RPMI7951 (cell line): ENCODE measurements around the gene AFAP1L2. TPM values are rescaled to one million over a fixed set of nuclear protein-coding genes. Genes with fewer than 3 reads are reported as not detected.
"Not testable (repeated sequence)": the region's sequence is repeated elsewhere in the genome, so short reads cannot be mapped to it uniquely, and the experiment has no call there.

ENCODE experiments used
- DNase-seq: peaks from one replicate; pipeline ENCODE4 v3.0.0-alpha.2; 2012; ENCODE audit warnings: low read depth
- total RNA-seq: library from RNA; depleted of rRNA; stranded (reverse); fragments of >200 nt; shearing (Covaris generic); gene quantifications from 2 replicates; pipeline ENCODE4 v1.2.3, GENCODE V29; 2014

AFAP1L2 gene
- total RNA-seq, 1 experiment from 2014 or later = 2.0 TPM

DNA sequence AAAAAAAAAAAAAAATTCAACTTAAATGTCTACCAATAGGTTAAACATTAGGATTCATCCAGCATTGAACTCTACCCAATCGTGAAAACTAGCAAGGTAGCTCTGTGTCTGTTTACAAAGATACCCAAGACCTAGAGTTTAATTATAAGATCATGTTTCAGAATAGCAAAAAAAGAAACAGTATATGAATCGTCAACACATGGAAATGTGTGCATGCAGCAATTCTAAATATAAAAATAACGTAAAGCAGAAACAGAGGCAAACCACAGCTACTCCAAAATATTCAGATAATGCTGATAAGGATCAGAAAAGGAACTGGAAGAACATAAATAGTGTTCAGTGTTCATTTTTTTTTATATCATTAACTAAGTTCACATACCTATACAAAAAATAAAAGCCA is 68.7 kb downstream of the AFAP1L2 start:
- no peak for DNase-seq

DNA sequence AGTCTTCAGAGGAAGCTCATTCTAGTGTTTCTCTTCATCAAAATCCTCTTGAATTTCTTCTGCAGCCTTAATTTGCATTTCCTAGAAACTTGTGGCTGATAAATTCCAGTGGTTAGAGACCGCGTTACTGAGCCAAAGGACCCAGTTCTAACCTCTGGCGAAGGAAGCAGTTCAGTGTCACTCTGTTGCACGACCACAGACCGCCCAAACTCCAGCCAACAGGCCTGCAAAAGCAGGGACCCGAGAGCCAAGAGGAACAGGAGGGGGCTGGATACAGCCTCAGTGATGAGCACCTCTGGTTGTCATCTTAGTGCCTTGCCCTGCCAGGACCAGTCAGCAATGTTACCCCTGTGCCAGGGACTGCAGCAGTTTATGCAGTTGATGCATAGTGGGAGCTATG is 70.0 kb downstream of the AFAP1L2 start:
- peak; percentile 35 for DNase-seq

DNA sequence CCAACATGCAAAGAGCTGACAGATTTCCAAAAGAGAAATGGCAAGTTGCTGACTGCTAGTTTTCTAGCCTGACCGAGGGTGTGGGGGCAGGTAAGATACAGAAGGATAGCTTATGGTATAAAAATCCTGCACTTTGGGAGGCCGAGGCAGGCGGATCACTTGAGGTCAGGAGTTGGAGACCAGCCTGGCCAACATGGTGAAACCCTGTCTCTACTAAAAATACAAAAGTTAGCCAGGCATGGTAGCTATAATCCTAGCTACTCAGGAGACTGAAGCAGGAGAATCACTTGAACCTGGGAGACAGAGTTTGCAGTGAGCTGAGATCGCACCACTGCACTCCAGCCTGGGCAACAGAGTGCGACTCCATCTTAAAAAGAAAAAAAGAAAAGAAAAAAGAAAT is 70.9 kb downstream of the AFAP1L2 start:
- not testable (repeated sequence) for DNase-seq

DNA sequence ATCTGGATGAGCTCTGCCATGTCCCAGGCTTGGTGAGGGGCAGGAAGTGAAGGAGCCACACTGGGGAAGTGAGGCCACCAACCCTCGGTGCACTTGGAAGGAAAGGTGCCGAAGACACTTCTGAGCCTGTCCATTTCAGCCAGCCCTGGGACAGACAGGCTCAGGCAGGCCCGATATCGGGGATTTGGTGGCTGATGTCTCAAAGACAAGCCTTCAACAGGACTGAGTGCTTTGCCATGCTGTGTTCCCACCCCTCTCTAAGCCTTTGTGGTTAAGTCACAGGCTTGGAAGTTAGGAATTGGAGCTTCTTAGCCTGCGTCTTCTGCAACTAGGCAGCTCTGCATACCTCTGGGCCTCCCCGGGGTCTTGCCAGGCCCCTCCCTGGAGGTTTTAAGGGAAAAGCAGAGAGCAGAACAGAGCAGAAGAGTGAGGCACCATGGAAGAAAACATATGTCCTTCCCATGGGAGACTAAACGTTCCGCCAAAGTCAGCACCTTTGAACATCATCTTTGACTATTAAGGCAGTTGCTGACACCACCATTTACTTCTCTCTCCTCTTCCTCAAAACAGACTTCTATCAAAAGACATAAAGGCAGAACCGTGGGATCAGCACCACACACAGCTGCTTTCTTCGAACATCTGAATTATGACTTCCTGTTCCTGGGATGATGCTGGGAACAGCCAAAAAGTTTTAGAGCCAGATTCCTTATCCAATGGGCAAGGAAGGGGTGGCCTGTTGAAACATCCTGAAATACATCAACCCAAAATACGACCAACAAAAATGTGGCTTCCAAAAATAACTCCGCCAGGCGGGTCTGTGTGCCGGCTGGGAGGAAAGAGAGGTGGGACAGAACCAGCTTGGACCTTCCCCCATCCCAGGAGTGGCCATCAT is 71.8 kb downstream of the AFAP1L2 start:
- no peak for DNase-seq

DNA sequence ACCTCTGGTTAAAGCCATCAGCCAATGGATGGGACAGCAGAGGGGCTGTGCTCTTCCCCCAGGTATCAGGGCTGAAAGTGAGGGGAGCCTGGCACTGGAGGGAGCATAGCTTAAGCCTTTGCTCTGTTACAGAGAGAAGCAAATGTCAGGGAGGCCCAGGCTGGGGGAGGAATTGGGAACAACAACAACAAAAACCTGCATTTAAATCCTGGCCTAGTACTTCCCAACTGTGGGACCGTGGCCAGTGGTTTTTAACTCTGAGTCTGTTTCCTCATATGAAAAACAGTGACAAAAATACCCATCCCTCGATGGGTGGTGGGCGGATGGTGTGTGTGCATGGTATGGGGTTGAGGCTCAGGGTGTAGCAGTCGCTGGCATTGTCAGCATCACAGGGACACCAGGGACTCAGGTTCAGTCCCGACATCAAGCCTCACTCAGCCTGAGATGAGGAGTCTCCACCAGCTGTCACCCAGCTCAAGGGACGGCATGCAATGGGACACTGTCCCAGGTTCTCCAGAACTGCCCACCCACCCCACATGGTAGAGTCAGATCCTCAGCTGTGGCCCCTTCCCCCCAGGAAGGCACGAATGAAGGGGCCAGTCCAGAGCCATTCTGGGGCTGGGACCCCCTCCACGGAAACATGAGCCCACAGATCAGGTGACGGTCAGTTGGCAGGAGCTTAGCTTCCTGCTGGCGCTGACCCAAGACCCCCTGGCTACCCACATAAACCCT is 74.5 kb downstream of the AFAP1L2 start:
- no peak for DNase-seq

DNA sequence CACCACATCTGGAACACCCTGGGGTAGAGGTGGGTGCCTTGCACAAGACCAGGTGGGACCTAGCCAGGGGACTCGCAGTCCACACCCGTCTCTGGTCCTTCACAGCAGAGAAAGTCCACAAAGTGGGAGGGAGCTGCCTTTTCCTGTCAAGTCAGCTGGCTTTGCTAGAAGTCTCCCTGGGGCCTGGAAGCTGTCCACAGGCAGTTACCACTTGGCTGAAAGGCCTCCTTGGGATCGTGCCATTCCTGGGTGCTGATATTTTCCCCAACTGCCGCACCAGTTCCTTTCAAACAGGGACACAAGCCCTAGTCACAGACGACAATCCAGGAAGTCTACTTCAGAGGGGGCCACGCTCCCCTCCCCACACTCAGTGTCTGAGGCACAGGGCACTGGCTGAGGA is 75.4 kb downstream of the AFAP1L2 start:
- DNase-seq = no peak

DNA sequence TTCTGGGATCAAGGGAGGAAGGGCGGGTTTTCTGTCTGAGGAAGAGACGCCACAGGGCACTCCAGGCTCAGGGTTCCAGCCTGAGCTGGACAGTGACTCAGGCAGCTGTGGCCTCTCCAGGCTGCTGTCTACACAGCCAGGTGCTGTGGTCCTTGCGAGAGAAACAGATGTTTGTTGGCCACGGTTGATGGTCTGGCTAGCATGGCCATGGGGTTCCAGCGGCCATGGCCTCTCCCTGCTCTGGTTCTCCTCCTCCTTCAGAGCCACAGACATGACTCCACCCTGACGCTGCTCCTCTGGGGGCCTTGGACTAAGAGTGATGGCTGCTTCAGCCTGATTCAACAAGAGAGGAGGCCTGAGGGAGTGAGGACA is 75.9 kb downstream of the AFAP1L2 start:
- DNase-seq = no peak

DNA sequence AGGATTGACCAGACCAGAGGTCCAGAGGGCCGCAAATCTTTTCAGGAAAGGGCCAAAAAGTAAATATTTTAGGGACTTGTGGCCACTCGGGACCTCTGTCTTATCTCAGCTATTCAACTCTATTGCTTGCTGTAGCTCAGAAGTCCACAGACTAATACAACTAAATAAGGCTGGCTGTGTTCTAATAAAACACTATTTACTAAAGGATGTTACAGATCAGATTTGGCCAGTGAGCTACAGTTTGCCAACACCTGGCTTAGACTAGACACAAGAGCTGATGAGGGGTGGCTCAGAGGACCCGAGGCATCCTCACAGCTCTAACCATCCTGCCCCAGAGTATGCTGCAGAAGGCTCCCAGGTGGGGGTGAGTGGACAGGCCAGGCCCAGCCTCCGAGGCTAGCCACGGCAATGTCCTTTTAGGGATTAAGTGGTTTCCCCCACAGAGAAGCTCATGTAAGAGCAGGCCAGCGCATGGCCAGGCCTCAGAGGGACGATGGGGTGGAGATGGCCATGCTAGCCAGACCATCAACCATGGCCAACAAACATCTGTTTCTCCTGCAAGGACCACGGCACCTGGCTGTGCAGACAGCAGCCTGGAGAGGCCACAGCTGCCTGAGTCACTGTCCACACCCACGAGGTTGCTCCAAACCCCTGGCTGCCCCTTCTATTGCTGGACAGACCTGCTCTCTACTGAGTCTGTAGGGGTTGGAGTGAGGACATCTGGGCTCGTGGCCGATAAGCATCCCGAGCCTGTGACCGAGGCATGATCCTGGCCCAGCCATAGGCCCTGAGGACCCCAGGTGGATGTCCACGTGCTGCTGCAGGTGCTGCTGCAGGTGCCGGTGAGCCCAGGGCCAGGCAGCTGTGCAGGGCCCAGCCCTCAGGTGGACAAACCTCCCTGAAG is 76.5 kb downstream of the AFAP1L2 start:
- no peak for DNase-seq

DNA sequence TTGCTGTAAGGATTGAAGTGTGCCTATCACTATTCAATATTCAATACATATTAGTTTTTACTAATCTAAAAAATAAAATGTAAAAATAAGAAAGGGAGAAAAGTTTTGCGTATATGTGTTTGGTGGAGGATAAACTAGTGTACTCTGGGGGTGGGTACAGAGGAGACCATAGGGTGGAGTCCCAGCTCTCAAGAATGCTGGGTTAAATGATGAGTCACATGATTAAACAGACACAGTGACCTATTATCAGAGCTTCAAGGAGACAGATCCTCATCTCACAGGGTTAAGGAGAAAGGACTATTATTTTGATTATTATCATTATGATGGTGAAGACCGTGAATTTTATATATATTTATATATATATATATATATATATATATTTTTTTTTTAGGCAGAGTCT is 77.5 kb downstream of the AFAP1L2 start:
- DNase-seq = no peak

DNA sequence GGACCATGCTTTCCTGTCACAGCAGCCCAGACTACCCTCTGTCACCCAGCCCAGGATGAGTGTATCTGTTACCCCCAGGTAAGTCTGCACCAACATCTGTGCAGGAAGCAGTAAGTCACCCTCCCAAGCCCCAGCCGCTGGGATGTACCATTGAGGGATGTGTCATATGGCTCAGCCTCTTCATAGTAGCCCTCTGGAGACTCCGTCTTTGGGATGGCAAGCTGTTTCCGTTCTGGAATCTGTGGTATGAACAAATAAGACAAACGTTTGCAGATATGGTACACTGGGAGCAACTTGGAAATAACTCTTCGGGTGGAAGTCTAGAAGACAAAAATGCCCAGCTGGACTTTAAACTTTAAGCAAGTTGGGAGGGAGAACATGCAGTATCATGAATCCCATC is 81.3 kb downstream of the AFAP1L2 start:
- DNase-seq = no peak

DNA sequence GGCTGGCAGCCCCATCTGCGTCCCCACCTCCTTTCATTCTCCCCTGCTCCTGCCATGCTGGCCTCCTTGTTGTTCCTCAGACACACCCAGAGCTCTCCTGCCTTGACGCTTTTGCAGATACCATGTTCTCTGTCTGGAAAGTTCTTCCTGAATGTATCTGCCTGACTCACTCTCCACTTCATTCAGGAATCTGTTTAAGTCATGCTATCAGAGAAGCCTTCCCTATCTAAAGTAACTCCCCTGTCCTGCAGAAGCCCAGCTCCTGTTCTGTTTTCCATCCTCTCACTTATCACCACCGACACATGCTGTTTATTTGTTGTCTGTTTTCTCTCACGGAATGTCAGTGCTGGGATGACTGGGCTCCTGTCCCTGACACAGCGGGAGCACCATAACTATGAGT is 82.0 kb downstream of the AFAP1L2 start:
- no peak for DNase-seq

DNA sequence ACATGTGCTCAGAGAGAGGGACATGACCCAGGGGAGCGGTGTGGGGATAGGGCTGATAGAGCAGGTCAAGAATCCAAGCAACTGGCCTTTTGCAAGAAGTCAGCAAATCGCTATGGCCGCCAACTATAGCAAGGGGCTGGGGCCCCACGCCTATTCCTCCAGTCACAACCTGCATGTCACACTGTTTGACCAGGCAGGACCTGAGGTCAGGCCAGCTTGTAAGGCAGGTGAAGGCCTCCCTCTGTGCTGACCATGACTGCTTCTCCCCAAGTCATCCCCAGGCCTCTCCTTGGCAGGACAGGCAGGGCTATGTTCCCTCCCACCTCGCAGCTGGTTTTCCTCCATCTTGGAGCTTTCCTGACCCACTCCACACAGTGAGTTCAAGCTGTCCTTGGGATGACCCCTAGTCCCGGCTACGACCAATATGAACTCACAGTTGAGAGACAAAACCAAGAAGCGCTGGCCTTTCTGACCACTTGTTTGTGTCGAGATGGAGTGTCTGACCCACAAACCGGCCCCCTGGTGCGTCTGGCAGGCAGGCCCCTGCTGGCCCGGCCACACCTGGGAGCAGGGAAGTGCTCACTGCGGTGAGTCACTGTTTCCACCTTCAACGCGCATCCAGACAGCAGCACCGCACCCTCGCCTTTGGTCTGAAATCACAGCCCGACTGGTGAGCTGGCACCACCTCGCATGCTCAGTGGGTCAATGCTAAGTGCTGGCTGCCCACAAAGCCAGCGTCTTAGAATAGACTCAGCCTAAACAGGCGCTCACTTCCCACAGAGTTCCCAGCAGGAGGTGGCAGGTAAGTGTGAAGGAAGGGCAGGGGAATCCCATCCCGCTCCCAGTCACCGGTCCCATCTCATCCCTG is 83.8 kb downstream of the AFAP1L2 start:
- no peak for DNase-seq

DNA sequence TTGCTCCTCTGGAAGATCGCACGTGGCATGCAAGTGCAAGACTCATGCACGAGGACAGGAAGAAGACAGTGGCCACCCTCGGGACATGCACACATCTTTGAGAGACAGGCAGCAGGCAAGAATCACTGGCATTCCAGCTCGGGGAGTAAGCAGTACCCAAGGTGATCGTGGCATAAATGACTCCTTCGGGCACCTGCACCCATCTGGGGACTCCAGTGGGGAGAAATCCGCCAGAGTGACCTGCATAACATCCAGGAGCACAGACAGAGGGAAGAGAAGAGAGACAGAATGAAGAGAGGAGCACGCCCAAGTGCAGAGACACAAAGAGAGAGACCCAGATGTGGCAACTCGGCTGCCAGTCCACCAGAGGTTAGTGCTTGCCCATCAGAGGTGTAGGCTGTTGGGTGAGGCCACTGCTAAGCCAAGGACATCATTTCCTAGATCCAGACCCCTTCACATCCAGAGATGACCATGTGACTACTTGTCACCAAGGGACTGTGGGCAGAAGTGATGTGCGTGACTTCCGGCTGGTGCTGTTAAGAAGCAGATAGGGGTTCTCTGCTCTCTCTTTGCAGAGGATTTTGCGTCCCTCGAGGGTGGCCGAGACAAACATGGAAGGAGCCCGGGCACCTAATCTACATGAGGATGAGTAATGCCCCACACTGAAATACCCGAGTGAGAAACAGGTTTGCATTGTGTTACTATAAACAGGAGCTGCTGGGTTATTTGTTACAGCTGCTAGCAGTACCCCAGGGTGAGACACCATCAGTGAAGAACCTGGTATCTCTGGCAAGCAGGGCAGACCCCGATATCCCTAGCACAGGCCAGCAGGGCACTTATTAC is 84.7 kb downstream of the AFAP1L2 start:
- DNase-seq = no peak

DNA sequence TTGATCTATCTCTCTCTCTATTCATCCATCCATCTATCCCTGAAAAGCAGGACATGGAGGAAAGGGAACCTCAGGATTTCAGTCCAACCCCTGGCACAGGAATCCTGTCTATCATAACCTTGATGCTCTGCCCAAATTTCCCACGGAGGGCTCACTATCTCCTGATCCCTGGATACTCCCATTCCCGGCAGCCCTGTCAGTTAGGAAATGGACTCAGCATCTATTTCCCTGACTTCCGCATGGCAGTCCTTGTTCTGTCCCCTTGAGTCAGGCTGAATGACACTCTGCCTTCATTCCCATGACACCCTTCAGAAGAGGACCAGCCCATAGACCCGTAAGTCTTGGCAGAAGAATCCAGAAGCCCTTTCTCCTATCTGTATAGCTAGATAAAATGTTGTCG is 87.6 kb downstream of the AFAP1L2 start:
- no peak for DNase-seq

DNA sequence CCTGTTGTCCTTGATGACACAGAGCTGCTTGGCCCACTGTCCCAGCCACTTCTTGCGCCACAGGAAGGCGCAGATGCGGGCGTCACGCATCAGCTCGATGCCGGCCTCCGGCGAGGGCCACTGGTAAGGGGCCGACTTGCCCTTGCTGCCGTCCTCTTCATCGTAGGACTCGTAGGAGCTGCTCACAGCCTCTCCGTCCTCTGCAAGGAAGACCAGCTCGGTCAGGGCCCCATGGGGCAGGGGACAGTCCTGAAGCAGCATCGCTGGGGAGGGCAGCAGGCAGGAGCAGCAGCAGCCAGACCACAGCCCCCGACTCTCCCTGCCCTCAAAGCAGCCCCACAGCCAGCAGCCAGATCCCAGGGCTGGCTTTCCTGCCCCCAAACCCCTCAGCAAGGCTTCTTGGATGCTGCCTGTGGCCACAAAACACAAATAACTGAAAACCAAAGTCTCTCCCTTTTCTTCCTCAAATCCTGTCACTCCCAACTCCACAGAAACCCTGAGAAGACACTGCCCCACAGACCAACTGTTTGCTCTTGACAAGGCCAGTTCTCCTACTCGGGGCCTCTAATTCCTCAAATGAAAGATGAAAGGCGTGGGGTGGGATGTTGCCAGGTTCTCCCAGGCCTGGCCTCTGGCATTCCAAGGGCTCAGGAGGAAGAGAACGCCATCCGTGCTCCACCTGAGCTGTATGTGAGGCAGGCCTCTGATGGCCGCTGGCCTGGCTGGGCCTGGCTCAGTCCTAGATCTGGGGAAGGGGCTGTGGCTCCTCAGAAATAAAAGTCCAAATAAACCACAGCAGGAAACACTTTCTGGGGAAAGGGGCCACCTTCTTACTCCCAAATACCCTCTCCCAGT is 88.5 kb downstream of the AFAP1L2 start:
- no peak for DNase-seq

DNA sequence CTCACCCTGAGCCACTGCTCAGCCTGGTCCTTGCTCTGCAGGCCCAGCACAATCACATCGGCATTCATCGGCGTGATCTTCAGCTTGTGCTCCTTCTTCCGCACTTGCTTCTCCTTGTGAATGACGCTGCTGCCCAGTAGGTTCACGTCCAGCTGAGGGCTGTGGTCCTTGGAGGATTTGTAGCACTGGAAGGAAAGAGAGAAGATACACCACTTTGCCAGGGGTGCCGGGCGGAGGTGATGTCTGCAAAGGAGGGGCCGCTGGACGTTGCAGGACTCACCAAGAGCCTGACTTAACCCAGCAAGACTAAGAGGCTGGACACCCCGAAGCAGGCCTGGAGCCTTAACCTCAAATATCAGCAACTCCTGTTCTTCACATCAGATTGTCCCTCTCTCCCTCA is 90.4 kb downstream of the AFAP1L2 start:
- no peak for DNase-seq

DNA sequence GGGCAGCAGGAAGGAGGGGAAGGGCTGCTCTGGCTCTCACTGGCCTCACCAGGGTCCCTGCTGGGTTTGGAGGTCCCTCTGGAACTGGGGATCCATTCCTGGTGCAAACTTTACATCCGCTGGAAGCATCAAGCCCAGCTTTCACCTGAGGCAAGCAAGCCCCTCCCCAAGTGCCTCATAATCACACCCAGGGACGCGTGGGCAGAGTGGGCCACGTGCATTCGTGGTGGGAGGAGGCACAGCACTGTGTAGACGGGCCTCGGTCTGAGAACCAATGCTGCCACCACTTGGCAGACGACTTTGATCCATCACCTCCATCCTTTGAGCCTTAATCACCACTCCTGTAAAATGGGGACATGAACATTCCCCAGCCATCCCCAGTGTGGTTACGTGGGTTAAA is 91.2 kb downstream of the AFAP1L2 start:
- DNase-seq = no peak

DNA sequence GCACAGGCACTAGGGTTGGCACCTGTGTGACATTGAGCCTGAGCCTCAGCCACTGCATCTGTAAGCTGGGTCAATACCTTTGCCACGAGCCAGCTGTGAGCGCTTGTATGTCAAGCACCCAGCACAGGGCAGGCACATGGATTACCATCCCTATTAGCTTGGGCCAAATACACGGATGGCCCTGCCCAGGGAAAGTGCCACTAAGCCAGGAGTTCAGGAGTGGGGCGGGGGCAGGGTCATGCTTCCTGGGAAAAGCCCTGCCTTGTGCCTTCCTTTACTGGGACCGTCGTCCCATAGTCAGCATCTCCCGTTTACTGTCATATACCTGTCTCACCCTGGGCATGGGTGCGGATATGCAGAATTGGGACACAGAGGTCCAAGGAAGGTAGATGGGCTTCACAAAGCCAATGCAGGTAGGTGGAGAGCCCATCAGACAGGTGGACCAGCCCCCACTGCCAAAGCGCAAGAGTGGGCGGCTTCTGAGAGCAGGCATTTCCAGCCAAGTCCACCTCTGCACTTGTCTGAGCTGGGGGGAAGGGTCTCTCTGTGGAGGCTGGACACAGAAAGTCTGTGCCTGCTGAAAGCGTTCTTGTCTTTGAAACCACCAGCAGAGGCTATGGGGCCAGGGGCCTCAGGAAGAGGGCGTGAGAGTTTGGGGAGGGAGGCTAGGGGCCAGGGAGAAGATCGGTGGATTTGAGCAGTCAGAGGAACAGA is 92.6 kb downstream of the AFAP1L2 start:
- DNase-seq = no peak

DNA sequence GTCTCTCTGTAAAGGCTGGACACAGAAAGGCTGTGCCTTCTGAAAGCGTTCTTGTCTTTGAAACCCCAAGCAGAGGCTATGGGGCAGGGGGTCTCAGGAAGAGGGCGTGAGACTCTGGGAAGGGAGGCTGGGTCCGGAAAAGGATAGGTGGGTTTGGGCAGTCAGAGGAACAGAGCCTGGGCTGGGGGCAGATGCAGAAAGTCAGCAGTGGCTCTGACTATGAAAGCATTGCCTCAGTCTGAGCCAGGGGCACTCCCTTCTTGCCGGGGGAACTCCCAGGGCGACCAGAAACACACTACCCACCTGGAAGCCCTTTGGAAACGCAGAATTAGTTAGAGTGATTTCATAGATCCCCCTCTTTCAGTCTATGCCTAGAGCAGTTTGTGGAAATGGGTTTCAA is 93.3 kb downstream of the AFAP1L2 start:
- no peak for DNase-seq
